Activated CD8-positive, alpha-beta memory T cell treated with anti-CD3 and anti-CD28 coated beads, Interleukin-2, amount 50 U/mL, for 1 hour (primary cell): Measurements from ENCODE around the gene JPT1.

Experiments used
- DNase-seq: peaks from one replicate; pipeline ENCODE4 v3.0.0-alpha.2; 2020; ENCODE audit errors: extremely low read depth

Gene JPT1

GRCh38 chr17:75105126-75106080 is 48.9 kb downstream of the JPT1 start:
- no peak for DNase-seq

- DNase-seq = no peak
These were observed 50.4 kb downstream of the JPT1 start for GRCh38 chr17:75103601-75104554.

- no peak for DNase-seq
These were observed 51.9 kb downstream of the JPT1 start for GRCh38 chr17:75102385-75102821.

GRCh38 chr17:75099881-75100595 is 54.3 kb downstream of the JPT1 start:
- DNase-seq = no peak

- DNase-seq = no peak
These were observed 55.5 kb downstream of the JPT1 start for GRCh38 chr17:75098861-75099260.

- no peak for DNase-seq
These were observed 56.4 kb downstream of the JPT1 start for GRCh38 chr17:75097865-75098264.

GRCh38 chr17:75096082-75096625 is 58.2 kb downstream of the JPT1 start:
- no peak for DNase-seq

- DNase-seq = no peak
These were observed 59.4 kb downstream of the JPT1 start for GRCh38 chr17:75094871-75095399.

- DNase-seq = no peak
These were observed 60.7 kb downstream of the JPT1 start for GRCh38 chr17:75093548-75094158.

- no peak for DNase-seq
These were observed 62.4 kb downstream of the JPT1 start for GRCh38 chr17:75091855-75092327.

- DNase-seq = no peak
These were observed 63.1 kb downstream of the JPT1 start for GRCh38 chr17:75090871-75091854.

GRCh38 chr17:75088465-75089417 is 65.6 kb downstream of the JPT1 start:
- no peak for DNase-seq

GRCh38 chr17:75087558-75088453 is 66.5 kb downstream of the JPT1 start, which contains the start of gene SLC16A5:
Gene SLC16A5 (plus strand): TSS chr17:75087954. CDS start chr17:75093637, 5,683 bp downstream.
- no peak for DNase-seq

GRCh38 chr17:75087182-75087557 is 67.1 kb downstream of the JPT1 start:
- no peak for DNase-seq

- DNase-seq = no peak
These were observed 67.7 kb downstream of the JPT1 start for GRCh38 chr17:75086496-75087181.
